ENCODE data around the gene PTPN5.

GRCh38 chr11:18768978-18769377 lies 22.6 kb downstream of the PTPN5 start:
- no peak for TF ChIP-seq EZH2 (IDR thresholded peaks at IDR 0.05)
- TF ChIP-seq POLR2AphosphoS5 (IDR thresholded peaks at IDR 0.05; ENCODE audit: borderline replicate concordance, low read depth, low read length) = no peak
